ENCODE measurements around the gene ACSS1.

GRCh38 chr20:25048519-25048952 is 9.4 kb downstream of the ACSS1 start:
- TF ChIP-seq EZH2 (IDR thresholded peaks at IDR 0.05) (no peak), FOXP2 (optimal IDR thresholded peaks at IDR 0.05; ENCODE audit: control extremely low read depth, extremely low read length, insufficient read depth) (no peak)

Measured in SK-N-MC (cell line).